ENCODE data around the gene SURF2.
"Not testable (repeated sequence)": the region's sequence is repeated elsewhere in the genome, so short reads cannot be mapped to it uniquely, and the experiment has no call there.

The SURF2 gene

GRCh38 chr9:133378408-133378962, 22.1 kb downstream of the SURF2 start:
- no peak for DNase-seq

- no peak for DNase-seq
Observed at GRCh38 chr9:133379153-133380086, 23.1 kb downstream of the SURF2 start.

GRCh38 chr9:133380734-133381133, 24.4 kb downstream of the SURF2 start:
- no peak for DNase-seq

GRCh38 chr9:133382507-133383141, 26.3 kb downstream of the SURF2 start:
- no peak for DNase-seq

- no peak for DNase-seq
Observed at GRCh38 chr9:133383438-133383837, 27.1 kb downstream of the SURF2 start.

GRCh38 chr9:133384736-133385321, 28.5 kb downstream of the SURF2 start:
- no peak for DNase-seq

- no peak for DNase-seq
Observed at GRCh38 chr9:133385452-133385851, 29.1 kb downstream of the SURF2 start.

- DNase-seq: no peak
Observed at GRCh38 chr9:133386338-133386737, 30.0 kb downstream of the SURF2 start.

- no peak for DNase-seq
Observed at GRCh38 chr9:133387680-133388079, 31.3 kb downstream of the SURF2 start.

- no peak for DNase-seq
Observed at GRCh38 chr9:133389025-133389557, 32.7 kb downstream of the SURF2 start.

GRCh38 chr9:133389562-133389961, 33.2 kb downstream of the SURF2 start:
- DNase-seq: no peak

- no peak for DNase-seq
Observed at GRCh38 chr9:133390713-133391112, 34.4 kb downstream of the SURF2 start.

- not testable (repeated sequence) for DNase-seq
Observed at GRCh38 chr9:133391449-133391848, 35.1 kb downstream of the SURF2 start.

GRCh38 chr9:133392308-133392707, 36.0 kb downstream of the SURF2 start:
- DNase-seq: not testable (repeated sequence)

GRCh38 chr9:133393399-133393798, 37.0 kb downstream of the SURF2 start:
- DNase-seq: no peak

- no peak for DNase-seq
Observed at GRCh38 chr9:133394687-133395271, 38.4 kb downstream of the SURF2 start.

- peak; percentile 30 for DNase-seq
Observed at GRCh38 chr9:133396952-133397351, 40.6 kb downstream of the SURF2 start.

- DNase-seq: no peak
Observed at GRCh38 chr9:133397370-133397769, 41.0 kb downstream of the SURF2 start.

- DNase-seq: no peak
Observed at GRCh38 chr9:133397895-133398294, 41.5 kb downstream of the SURF2 start.

- DNase-seq: no peak
Observed at GRCh38 chr9:133400292-133400691, 43.9 kb downstream of the SURF2 start.

GRCh38 chr9:133401588-133401987, 45.2 kb downstream of the SURF2 start:
- no peak for DNase-seq

- DNase-seq: no peak
Observed at GRCh38 chr9:133402689-133403088, 46.3 kb downstream of the SURF2 start.

Measured in OCI-M1 (cell line).